GM12873 (cell line): ENCODE measurements around the gene CELF3.

Experiments used
- TF ChIP-seq, protein P1 (sequence below): IDR thresholded peaks from 2 replicates; pipeline ENCODE4 v1.5.1; 2012; ENCODE audit warnings: low read depth, mild to moderate bottlenecking, moderate library complexity, low read length, control low read depth; ENCODE audit not compliant: insufficient read depth; ENCODE audit errors: missing control alignments

CELF3 gene

DNA sequence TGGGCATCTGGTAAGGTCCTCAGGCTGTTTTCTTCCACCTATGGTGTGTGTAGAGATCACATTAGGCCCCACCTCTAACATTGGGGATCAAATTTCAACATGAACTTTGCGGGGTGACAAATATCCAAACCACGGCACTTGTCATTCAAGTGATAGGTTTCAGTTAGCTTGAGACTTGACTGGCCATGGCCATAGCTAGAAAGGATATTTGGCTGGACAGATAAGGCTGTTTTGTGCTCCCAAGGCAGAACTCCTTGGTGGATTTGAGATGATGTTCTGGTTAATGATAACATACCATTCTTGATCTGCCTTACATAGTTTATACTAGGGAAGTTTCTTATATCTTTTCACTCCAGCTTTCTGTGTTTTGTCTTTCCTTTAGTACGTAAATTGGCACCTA is 48.5 kb downstream of the CELF3 start:
- TF ChIP-seq, protein P1, sequence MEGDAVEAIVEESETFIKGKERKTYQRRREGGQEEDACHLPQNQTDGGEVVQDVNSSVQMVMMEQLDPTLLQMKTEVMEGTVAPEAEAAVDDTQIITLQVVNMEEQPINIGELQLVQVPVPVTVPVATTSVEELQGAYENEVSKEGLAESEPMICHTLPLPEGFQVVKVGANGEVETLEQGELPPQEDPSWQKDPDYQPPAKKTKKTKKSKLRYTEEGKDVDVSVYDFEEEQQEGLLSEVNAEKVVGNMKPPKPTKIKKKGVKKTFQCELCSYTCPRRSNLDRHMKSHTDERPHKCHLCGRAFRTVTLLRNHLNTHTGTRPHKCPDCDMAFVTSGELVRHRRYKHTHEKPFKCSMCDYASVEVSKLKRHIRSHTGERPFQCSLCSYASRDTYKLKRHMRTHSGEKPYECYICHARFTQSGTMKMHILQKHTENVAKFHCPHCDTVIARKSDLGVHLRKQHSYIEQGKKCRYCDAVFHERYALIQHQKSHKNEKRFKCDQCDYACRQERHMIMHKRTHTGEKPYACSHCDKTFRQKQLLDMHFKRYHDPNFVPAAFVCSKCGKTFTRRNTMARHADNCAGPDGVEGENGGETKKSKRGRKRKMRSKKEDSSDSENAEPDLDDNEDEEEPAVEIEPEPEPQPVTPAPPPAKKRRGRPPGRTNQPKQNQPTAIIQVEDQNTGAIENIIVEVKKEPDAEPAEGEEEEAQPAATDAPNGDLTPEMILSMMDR, result no peak

DNA sequence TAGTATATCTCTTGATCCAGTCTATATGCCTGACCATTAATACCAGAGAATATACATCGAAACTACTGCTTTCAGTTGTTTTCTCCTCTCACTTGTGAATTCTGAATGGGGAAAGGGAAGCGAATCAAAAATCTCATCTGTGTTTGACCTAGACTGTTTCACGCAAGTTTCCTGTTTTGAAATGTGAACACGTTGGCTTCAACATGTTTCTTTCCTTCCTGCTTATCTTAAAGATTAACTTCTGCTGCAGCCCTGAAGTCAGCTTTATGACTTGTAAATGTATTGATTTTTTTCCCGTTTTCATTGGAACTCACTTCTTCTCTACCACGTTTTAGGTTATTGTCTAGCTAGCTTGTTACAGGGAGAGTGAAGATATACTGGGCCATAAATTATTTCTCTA is 54.9 kb downstream of the CELF3 start:
- TF ChIP-seq, protein P1, result no peak

DNA sequence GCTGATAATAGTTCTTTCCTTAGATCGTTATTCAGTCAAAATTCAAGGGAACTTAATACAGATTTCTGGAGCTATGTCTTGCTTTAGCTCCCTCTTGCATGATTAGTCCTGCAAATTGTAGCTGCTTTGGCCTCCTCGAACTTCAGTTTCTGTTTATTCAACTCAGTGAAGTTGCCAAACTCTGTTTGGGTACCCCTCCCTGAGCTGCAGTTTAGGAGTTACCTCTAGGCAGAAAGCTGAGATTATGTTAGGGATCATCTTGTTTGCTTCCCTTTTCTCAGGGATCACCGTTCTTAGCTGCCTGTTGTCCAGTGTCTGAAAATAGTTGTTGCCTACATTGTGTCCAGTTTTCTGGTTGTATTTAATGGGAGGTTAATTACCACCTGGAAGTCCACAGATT is 61.2 kb downstream of the CELF3 start:
- TF ChIP-seq, protein P1, result no peak

DNA sequence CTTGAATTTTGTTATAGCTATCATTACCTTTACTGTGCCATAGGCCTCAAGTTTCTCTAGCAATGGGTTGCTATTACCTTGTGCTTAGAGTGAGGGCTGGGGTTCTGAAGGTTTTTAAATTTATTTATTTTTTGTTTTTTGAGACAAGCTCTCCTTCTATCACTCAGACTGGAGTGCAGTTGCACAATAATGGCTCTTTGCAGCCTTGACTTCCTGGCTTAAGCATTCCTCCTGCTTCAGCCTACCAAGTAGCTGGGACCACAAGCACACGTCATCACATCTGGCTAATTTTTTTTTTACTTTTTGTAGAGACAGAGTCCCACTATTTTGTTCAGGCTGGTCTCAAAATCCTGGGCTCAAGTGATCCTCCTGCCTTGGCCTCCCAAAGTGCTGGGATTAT is 63.2 kb downstream of the CELF3 start:
- TF ChIP-seq, protein P1, result no peak
